NCI-H2081 treated with DMSO at 0.1 percent for 48 hours (cell line): ENCODE data around the gene PGLYRP3.

Experiments
- DNase-seq: peaks from one replicate; lab custom pipeline; 2025; lab: John Stamatoyannopoulos, UW

PGLYRP3 gene

DNA sequence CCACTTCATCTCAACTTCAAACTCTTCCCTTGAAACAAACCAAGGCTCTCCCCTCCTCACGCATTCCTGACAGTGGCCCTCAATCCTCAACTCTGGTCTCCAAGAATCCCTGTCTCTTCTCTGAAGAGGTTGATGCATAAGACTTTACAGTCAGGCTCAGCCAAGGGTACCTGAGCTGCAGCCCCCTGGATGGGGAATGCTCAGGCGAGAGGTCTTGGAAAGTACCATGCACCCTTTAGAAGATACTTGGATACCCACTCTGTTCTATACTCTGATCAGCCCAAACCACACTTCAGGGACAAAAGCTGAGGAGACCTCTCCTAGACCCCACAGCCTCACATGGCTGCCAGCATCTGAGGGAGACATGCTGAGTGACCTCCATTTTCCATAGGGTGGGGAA is 536 bp upstream of the PGLYRP3 start:
- no peak for DNase-seq

DNA sequence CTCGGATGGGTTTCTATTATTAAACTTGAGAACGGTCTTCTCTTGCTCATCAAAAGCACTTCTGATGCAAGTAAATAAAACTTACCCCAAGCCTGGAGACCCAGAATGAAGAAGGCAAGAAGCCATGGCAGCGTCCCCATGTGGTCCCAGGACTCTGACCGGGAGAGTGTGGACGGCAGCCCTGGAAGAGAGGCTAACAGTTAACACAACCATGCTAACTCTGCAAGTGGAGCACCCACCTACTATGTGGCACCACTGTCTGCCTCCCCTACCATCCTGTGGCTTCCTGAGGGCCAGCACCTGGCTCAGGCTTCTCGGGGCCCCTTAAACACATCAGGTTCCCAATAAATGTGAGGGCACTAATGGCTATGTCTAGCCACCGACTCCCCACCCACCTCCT is 2.2 kb downstream of the PGLYRP3 start:
- no peak for DNase-seq

DNA sequence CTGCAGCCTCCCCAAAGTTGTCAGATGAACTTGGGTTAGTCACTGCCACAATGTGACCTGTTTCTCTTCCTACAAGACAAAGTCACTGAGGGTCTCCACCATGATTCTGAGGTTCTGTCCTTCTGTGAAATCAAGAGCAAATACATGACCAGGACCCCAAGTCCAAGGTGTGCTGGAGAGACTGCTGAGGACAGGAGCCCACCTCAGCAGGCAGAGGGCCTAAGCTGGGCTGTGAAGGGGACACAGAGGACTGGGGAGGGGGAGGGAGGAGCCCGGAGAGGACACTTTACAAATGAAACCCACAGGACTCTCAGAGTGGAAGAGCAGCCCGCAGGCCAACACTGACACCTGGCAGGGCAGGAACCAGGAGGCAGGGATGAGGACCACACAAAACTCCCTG is 3.3 kb downstream of the PGLYRP3 start:
- no peak for DNase-seq

DNA sequence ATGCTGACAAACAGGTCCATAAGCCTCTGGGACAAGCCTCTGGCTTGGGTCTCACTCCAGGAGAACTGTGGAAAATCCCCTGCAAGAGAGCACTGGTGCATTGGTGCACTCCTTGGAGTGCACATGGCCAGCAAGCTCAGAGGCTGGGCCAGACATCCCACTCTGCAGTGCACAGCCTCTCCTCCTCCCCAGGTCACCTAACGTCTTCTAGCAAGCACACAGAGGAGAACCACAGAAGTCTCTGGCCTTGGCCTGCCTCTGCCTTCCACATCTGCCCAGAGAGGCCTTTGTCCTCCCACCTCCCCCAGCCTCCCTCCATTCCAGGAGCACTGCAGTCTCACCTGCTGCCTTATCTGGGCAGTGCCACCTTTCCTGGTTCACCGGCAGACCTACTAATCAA is 4.2 kb downstream of the PGLYRP3 start:
- no peak for DNase-seq

DNA sequence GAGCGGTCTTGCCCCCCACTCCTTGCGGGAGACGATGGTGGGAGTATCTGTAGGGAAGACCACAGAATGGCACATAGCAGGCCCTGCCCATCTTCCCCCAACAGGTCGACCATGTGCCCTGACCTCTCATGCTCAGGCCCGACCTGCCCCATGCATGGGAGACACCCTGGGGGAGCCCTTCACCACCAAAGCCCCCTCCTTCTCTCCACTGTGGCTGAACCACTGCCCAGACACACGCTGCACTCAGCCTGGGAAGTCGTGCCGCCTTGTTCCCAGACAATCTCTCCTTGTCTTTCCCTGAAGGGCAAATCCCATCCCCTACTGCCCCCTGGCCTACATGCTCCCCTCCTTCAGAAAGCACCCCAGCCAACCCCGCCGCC is 5.5 kb downstream of the PGLYRP3 start:
- DNase-seq: no peak

DNA sequence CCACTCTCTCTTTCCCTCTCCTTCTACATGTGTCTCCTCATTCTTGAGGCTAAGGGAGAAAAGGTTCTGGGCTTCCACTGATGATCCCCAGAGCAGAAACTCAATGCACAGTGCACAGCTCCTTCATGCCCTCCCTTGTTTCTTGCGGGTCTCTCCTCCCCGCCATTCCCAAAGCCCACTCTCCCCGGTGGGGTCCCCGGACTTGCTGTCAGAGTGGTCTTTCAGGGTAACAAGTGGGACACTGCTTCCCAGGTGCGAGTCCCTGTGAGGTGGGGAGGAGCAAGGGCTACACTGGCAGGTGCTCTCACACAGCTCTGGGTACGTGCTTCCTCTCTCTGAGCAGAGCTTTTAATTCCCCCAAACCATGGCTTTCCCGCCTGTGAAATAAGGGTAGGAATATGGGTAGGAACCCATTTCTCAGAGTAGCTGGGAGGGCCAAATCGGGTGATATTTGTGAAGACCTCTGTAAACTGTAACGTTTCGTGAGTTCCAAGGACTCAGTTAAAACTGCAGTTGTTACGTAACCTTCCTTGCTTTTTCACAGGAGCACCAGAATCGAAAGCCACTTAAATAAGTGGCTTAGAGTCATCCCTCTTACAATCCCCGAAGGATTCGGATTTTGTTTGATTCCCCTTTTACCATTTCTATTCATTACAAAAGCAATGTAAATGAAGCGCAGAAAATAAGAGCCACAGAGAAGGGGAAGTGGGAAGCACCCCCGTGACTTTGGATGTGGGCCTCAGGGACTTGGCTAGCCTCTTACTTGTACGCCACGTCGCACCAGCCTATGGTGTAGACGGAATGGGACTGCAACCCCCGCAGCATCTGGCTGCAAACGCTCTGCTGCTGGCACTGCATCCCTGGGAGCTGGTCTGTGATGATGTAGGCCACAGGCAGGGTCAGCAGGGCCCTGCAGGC is 6.2 kb downstream of the PGLYRP3 start:
- DNase-seq: no peak

DNA sequence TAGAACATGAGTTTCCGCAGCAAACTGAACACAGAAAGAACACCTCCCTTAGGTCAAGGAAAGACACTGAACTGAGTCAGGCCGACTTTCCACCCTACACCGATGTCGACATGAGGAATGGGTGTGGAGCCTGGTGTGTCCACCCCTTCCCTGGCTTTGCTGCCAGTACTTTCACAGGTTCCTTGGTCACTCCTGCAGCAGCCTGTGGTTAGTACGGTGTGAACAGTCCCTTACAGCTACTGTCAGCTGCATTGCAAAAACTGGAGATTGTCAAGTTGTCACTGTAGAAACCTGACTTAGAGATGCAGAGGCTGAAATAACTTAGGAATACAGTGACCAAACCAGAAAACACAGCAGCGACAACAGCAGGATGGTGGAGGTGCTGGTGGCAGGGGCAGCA is 7.1 kb downstream of the PGLYRP3 start:
- DNase-seq: no peak

DNA sequence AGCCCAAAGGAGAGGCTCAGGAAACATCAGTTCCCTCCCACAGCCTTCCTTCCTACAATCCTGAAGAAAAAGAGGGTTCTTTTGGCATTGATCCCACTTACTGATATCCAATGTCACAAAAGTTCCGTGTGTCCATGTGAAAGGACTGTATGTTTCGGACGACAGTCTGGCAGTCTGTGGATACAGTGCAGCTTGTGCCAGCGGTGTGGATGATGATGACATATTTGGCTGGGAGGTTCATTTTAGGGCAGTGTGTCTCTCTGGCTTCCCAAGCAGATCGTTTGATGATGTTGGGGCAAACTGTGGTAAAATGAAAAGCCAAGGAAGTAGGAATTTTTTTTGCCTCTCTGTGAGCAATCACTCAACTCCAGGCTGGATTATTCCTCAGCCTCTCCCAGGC is 10.4 kb downstream of the PGLYRP3 start:
- DNase-seq: no peak

DNA sequence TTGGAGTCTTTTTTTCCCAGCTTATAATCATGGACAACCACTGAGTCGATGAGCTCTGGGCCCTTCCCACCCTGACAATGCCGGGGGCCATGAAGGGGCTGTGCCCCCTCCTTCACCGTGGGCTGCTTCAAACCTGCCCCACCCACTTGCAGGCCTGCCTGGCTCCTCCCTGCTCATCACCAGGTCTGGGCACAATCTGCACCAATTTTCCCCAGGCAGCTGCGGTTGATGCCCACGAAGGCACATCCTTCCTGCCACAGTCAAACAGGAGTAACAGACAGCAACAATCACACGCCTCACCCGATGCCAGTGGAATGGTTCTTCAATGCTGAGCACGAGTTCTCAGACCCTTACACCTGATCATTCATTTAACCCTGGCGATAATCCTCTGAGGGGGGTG is 18.9 kb downstream of the PGLYRP3 start:
- DNase-seq: no peak

DNA sequence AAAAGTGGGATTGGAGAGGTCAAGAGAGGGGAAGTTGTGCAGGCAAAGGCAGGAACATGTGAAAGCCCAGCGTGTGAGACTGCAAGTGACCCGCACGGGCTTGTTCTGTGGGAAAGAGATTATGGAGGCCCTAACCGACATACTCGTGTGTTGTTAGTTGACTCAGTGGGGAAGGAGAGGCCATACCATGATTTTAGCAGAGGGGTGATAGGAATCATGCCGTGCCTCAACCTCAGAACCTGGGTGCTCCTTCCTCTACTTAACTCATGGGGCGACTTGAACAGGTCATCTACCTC is 19.3 kb downstream of the PGLYRP3 start:
- DNase-seq: no peak

DNA sequence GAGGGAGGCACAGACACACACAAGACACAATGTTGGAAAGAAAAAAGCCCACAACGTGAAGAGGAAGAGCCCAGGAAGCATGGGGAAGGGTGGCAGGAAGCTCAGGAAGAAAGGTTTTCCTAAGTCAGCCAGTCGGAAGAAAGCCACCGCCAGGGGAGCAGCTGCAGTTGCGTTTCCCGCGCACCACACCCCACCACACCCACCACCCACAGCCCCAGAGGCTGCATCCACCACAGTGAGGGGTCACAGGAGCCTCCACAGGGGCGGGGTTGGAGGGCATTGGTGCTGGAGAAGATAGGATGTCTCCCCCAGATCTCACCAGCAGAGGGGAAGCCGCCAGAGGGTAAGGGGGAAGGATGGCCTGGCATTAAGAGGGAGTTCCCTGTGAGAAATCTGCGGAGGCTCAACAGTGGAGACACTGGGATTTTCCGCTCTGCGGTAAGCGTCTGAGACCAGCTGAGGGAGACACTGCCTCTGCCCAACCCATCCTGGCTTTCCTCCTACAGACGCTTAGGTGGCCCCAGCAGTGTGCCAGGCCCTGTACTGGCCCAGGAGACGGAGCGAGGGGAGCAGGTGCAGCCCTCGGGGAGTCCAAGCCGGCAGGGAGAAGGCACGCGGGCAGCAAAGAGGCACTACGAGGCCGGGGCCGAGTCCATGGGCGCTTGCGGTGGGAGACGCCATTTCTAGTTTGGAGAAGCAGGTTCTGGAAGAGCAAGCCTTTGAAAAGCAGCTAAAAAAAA is 19.8 kb downstream of the PGLYRP3 start:
- DNase-seq: no peak

DNA sequence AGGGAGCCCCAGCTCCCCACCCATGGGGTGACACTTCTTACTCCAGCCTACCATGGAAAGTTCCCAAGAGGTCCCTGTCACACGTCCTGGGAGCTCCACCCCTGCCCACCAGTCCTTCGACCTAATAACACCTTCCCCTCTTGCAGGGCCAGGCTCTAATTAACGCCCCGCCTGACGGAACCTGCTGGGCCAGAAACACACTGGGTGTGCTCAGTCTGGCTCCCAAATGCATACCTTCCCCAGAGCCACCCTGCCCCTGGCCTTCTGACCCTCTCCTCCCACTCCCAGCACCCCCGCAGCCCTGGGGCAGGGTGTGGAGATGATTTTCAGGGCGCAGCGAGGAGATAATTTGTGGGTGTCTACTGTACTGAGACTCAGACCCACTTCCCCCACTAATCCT is 20.6 kb downstream of the PGLYRP3 start:
- DNase-seq: no peak

DNA sequence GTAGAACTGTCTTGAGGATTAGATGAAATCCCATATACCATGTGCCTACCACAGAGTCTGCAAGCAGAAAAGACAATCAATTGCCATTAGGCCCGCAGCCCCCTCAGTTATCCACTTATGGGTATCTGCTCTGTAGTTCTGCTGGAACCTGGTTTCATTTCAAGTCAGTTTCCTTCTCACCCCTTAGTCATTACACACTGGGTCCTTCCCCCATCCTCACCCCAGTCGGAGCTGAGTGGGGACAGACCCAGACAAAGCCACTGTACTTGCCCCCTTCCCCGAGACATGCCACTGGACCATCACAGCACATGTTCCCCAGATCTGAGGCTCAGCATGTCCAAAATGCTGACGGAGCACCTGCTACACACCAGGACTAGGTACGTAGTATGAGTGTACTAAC is 21.2 kb downstream of the PGLYRP3 start:
- DNase-seq: no peak

DNA sequence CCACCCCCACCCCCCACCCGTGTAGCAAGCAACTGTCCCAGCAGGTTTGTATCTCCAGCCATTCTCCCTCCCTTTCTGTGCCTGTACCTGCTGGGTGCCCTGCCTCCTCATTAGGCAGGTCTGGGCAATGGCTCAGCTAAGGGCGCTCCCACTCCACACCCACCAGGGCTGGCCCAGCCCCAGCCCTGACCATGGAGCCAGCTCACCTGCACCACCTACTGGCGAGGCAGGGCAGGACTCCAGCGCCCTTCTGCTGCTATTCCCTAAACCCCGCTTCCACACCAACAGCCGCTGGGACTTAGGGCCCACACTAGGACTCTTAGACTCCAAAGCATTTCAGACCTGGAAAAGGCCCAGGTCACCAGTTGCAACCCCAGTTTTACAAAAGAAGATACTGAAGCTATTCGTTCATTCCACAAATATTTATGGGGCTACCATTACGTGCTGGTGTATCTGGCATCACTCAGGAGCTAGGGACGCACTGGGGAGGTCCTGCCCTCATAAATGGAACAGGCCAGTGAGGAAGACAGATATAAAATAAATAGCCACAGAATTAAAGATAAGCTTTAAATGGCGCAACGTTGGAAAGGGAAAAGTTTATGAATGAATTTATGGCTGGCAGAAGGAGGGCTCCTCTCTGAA is 24.0 kb downstream of the PGLYRP3 start:
- DNase-seq: no peak

DNA sequence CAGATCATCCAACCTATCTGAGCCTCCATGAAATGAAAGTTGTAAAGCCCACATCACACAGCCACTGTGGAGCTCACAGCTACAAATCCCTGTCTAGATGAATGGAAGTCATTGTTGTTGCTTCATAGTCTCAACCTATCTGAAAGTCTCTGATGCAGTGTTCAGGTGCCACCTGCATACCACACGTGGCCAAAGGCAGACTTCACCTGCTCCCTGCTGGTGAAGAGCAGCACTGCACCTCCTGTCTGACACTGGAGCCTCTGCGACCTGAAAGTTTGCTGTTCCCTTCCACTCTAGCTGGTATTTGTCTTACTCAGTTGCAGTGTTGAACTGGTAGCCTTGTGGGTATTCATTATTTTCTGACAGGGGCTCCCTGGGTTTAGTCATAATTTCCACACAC is 34.9 kb downstream of the PGLYRP3 start:
- DNase-seq: no peak

DNA sequence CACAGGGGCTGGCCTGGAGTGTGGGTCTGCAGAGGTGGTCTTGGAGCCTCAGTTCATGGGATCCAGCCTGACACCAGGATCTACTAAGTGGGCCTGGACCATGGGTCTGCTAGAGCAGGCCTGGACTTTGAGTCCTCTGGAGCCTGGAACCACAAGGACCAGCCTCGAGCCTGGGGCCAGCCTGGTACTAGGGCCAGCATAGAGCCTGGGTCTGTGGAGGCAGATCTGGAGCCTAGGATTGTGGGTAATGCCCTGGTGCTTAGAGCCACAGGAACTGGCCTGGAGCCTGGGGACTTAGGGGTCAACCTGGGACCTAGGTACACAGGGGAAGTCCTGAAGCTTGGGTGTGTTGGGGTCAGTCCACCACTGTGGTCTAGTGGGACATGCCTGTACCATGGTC is 40.6 kb downstream of the PGLYRP3 start:
- DNase-seq: no peak

DNA sequence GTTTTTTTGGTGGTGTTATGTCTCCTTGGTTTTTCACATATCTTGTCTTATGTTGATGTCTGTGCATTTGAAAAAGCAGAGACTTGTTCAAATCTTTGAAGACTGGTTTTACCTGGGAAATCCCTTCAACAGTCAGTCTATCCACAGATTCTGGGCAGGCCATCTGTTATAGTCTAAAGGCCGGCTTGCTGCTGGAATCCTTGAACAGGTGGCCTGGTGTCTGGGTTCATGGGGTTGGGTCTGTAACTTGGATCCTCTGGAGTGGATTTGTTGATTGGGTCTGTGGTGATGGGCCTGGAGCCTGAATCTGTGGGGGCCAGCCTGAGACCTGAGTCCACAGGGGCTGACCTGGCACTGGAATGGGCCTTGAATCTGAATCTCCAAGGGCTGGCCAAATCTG is 41.0 kb downstream of the PGLYRP3 start:
- DNase-seq: no peak

DNA sequence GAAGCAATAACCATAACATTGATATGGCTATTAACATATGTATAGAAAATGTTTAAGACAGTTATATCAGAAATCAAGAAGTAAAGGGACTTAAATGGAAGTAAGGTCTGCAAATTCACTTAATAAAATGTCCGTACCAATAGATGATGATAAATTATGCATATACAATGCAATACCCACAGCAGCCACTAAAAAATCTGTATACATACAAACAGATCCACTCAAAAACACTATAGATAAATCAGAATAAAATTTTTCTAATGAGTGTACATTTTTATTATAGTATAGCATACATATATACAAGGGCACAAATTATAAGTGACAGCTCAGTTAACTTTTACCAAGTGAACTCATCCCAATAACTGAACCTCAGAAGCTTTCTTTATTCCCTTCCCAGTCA is 47.3 kb downstream of the PGLYRP3 start:
- DNase-seq: no peak

DNA sequence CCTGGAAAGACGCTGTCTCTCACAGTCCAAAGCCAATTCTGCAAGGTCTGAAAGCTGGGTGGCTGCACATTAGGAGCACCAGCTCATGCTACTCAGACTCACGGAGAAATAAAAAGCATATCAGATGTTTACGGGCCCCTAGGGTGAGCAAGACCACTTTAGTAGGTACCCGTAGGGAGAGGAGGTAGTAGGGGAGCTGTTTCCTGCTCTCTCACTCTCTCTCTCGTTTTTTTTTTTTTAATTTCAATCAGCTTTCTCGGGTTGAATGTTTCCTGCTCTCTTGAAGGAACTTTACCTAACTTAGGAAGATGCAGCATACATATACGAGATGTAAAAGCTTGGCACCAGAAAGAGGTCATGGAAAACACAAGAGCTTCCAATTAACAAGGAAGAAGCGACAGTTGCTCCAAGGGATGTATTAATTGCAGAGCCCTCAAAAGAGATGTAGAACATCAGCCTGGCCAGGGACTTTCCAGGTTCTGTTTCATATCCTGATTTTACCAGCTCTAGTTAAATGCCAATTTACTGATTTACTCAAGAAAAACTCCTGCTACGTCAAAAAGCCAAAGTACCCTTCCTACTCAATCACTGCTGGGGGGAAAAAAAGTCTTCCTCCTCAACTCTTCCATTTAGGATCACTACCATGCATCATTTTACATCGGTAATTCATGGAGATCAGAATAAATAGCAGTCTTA is 50.1 kb downstream of the PGLYRP3 start:
- no peak for DNase-seq

DNA sequence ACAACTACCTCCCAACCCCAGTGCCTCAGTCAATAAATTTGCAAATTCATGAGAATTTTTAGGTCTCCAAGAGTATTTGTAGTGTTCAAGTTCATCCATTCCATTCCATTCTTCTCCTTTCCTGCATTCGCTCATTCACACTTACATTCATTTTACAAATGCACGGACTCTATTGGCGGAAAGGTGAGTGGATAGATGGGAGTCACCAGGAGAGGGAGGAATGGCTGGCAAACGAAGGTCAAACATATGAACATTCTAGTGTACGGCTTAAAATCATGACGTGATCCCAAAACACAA is 50.7 kb downstream of the PGLYRP3 start:
- DNase-seq: no peak

DNA sequence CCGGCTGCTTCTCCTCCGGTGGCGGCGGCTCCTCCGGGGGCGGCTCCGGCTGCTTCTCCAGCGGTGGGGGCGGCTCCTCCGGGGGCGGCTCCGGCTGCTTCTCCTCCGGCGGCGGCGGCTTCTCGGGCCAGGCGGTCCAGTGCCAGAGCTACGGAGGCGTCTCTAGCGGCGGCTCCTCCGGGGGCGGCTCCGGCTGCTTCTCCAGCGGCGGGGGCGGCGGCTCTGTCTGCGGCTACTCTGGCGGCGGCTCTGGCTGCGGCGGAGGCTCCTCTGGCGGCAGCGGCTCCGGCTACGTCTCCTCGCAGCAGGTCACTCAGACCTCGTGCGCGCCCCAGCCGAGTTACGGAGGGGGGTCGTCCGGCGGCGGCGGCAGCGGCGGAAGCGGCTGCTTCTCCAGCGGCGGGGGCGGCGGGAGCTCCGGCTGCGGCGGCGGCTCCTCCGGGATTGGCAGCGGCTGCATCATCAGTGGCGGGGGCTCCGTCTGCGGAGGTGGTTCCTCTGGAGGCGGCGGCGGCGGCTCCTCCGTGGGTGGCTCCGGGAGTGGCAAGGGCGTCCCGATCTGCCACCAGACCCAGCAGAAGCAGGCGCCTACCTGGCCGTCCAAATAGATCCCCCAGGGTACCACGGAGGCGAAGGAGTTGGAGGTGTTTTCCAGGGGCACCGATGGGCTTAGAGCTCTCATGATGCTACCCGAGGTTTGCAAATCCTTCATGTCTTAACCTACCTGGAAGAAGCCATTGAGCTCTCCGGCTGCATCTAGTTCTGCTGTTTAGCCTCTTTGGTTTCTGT is 51.3 kb downstream of the PGLYRP3 start:
- DNase-seq: no peak
